ENCODE results near the gene RAB17.

DNA sequence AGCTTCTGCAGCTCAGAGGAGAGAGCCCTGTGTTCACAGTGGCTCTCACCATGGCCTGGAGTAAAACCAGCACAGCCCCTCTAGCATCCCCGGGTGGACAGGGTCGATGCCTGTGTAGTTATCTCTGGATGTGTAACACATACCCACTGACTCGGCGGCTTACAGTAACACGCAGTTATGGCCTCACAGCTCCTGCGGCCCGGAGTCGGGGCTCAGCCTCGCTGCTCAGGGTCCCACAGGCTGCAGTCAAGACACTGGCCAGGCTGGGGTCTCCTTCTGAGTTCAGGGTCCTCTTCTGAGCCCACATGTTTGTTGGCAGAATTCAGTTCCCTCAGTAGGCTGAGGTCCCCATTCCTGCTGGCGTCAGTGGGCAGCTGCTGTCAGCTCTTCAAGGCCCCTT is 2.5 kb upstream of the RAB17 start:
- TF ChIP-seq PPARA (CRISPR knock-in tag; IDR thresholded peaks at IDR 0.05; ENCODE audit: borderline replicate concordance) (no peak), CSDC2 (CRISPR knock-in tag; IDR thresholded peaks at IDR 0.05) (no peak), ESRRG (CRISPR knock-in tag; IDR thresholded peaks at IDR 0.05) (no peak), SNAI2 (CRISPR knock-in tag; IDR thresholded peaks at IDR 0.05) (no peak), GLIS3 (CRISPR knock-in tag; IDR thresholded peaks at IDR 0.05) (no peak), RARB (CRISPR knock-in tag; IDR thresholded peaks at IDR 0.05) (no peak), ZNF565 (CRISPR knock-in tag; conservative IDR thresholded peaks at IDR 0.05; ENCODE audit: low read depth) (no peak), ZNF8 (CRISPR knock-in tag; IDR thresholded peaks at IDR 0.05) (no peak), BACH2 (CRISPR knock-in tag; IDR thresholded peaks at IDR 0.05; ENCODE audit: borderline replicate concordance) (no peak)
- TF ChIP-seq, protein P1, sequence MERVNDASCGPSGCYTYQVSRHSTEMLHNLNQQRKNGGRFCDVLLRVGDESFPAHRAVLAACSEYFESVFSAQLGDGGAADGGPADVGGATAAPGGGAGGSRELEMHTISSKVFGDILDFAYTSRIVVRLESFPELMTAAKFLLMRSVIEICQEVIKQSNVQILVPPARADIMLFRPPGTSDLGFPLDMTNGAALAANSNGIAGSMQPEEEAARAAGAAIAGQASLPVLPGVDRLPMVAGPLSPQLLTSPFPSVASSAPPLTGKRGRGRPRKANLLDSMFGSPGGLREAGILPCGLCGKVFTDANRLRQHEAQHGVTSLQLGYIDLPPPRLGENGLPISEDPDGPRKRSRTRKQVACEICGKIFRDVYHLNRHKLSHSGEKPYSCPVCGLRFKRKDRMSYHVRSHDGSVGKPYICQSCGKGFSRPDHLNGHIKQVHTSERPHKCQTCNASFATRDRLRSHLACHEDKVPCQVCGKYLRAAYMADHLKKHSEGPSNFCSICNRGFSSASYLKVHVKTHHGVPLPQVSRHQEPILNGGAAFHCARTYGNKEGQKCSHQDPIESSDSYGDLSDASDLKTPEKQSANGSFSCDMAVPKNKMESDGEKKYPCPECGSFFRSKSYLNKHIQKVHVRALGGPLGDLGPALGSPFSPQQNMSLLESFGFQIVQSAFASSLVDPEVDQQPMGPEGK (CRISPR knock-in tag; IDR thresholded peaks at IDR 0.05; ENCODE audit: borderline replicate concordance): no peak

Measured in SK-N-SH treated with all-trans-retinoic acid at 6 μM for 48 hours (cell line).